Measurements from ENCODE around the gene ADGRE1.

Gene ADGRE1

DNA sequence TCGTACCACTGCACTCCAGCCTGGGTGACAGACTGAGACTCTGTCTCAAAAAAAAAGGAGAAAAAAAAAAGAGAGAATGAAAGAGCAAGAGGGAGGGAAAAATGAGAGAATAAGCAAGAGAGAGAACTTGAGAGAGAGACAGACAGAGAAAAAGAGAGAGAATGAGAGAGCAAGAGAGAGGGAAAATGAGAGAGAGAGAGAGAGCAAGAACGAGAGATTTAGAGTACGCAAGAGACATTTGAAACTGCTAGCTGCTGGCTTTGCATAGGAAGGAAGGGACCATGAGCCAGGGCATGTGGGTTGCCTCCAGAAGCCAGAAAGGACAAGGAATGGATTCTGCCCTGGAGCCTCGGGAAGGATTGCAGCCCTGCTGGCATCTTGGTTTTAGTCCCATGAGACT is 9.6 kb upstream of the ADGRE1 start:
- DNase-seq (ENCODE audit: low read depth): no peak

DNA sequence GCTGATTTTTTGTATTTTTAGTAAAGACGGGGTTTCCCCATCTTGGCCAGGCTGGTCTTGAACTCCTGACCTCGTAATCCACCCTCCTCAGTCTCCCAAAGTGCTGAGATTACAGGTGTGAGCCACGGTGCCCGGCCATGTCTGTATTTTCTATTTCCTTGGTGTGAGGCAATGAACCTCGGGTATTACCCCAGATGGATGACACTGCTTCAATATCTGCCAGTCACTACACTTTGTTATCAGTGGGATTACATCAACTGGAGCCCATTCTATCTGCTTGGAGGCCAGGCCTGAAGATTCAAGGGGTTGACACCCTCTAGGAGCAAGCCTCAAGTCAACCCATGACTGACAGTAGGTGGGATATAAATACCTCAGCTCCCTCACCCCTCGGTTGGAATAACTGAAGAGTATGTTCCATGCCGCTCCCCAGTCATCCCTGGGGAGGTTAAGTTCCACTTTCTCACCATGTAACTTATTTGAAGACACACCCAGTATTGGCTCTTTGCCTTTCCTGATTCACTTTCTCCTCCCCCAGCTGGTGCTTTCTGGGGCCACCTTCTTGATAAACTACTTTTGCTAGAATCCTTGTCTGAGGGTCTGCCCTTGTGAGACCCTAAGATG is 992 bp upstream of the ADGRE1 start:
- DNase-seq (ENCODE audit: low read depth): no peak

DNA sequence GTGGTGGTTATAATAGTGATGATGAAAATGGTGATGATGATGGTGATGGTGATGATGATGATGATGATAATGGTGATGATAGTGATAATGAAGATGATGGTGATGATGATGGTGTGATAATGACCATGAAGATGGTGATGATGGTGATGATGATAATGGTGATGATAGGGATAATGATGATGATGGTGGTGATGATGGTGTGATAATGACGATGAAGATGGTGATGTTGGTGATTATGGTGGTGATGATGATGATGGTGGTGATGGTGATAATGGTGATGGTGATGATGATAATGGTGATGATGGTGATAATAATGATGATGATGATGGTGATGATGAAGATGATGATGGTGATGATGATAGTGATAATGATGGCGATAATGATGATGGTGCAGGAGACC is 1.6 kb downstream of the ADGRE1 start:
- DNase-seq (ENCODE audit: low read depth): no peak

DNA sequence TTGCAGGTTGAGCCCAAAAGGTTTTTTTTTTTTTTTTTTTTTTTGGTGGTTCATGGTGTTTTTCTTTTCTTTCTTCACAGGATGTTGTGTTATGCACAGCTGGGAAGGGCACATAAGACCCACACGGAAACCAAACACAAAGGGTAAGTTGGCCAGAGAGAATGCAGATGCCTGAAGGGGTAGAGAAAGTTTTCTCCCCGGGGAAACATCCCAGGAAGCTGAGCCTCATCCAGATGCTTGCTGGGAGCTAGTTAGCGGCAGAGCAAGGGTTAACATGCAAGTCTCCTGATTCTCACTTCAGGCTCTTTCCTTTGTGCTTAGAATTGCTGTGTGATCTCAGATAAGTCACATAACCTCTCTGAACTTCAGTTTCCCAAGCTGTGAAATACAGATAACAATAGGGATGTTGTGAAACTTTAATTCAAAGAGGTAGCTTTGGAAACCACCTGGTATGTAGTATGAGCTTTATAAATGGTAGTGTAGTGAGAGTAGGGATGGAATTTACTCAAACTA is 3.1 kb downstream of the ADGRE1 start:
- no peak for DNase-seq (ENCODE audit: low read depth)

DNA sequence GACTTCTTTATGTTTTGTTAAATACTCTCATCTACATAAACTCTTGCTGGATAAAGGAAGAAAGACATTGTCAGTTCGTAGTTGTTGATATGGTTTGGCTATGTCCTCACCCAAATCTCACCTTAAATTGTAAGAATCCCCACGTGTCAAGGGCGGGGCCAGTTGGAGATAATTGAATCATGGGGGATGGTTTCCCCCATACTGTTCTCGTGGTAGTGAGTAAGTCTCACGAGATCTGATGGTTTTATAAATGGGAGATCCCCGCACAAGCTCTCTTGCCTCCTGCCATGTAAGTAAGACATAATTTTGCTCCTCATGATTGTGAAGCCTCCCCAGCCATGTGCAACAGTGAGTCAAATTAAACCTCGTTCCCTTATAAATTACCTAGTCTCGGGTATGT is 3.6 kb downstream of the ADGRE1 start:
- peak; percentile 20 for DNase-seq (ENCODE audit: low read depth)

DNA sequence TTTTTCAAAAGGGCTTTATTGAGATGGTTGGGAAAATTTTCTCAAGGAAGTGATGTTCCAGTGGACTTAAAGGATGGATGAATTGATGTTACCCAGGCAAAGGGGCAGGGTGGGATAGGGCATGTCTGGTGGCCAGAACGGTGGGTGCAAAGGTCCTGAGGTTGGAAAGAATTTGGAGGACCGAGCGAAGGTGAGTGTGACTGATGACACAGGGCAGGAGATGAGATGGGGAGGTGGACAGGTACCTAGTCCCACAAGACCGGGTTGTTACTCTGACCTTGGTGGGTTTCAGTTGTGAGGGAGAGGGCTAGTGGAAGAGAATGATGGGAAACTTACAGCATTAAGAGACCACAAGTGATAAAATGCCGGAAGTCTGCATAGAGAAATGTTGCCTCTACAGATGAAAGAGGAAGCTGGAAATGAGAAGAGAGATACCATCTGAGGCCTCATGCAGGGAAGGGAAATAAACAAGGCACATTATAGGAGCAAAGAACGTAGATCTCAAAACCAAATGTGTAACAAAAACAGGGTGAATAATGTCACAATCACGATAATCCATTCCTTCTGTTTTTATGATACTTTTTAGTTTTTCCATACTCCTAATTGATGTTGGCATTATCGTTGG is 4.5 kb downstream of the ADGRE1 start:
- no peak for DNase-seq (ENCODE audit: low read depth)

DNA sequence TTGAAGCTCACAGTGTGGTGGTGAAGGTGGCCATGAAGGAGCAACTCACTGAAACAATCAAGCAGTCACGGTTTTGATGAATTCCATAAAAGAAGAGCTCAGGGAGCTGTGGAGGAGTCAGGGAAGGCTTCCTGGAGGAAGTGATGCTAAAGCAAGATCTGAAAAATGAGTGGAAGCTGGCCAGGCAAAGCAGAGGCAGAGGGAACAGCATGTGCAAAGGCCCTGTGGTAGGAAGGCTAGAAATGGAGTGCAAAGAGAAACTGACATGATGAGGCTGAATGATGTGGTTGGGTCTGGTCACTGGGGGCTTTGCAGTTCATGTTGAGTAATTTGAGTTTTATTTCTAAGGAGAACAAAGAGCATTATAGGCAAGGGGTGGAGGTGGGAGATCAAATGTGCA is 6.9 kb downstream of the ADGRE1 start:
- DNase-seq (ENCODE audit: low read depth): no peak

DNA sequence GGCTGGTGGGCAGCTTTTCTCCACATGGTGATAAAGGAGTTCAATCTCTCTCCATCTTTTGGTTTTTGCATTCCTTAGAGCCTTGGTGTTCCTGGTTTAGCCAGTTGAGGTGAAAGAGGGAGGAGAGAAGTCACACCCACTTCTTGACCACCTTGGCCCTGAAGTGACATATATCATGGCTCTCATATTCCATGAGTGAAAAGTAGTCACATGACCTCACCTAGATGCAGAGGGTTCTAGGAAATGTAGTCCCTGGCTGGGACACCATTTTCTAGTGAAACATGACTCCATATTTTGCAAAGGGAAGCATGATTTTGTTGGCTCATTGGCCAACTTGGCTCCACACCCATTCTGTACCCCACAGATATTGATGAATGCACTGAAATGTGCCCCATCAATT is 16.1 kb downstream of the ADGRE1 start:
- DNase-seq (ENCODE audit: low read depth): no peak

DNA sequence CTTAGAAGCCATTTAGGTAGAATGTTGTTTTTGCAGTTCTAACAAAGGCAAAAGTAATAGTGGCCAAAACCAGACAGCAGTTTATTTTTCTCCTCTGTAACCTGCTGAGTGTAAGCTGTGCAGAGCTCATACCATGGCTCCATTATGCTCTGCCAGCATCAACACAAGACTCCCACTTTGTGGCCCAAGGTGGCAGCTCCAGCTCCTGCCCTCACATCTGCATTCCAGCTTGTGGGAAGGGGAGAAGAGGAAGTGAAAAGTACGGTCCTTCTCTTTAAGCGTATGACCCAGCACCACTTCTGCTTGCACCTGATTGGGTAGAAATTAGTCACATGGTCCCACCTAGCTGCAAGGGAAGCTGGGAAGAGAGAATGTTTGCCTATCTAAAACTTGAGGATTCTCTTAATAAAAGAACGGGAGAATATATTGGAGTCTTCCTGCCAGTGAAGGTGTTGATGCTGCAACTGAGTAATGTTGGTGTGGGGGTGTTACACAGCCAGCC is 19.2 kb downstream of the ADGRE1 start:
- no peak for DNase-seq (ENCODE audit: low read depth)

DNA sequence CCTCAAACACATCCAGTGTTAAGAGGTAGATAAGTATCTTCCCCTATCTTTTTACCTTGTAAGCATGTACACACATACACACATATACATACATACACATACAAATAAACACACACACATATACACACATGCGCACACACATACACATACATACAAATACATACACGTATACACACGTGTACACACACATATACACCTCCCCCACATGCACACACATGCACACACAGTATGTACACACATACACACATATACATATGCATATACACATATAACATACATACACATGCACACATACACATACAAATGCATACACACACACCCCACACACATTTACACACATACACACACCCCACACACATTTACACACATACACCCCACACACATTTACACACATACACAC is 24.1 kb downstream of the ADGRE1 start:
- no peak for DNase-seq (ENCODE audit: low read depth)

DNA sequence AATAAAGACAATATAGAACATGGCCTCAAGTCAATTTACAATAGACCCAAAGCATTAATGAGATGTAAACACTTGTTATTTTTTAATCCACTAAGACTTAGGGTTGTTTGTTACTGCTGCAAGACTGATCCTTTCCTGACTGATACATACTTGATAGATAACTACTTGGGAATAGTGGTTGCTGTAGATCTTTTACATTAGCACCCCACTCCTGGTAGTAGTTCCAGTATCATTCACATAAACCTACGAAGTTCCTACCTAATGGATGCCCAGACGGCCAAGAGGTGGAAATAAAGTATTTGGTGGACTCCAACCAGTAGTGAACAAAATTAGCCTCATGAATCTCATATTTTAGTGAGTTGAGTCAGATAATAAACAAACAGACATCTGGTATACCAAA is 26.9 kb downstream of the ADGRE1 start:
- no peak for DNase-seq (ENCODE audit: low read depth)

DNA sequence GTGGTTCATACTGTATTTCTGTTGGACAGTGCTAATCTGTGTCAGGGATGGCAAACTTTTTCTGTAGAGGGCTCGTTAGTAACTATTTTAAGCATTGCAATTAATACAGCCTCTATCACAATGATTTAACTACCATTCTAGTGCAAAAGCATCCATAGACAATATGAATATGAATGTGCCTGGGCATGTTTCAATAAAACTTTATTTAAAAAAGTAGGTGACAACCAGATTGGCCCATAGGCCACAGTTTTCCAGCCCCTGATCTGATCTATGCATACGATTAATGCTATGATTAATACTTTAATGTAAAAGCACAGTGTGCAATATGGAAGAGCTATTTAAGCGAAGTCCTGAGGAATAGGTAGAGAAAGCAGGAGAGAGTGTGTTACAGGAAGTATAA is 29.6 kb downstream of the ADGRE1 start:
- DNase-seq (ENCODE audit: low read depth): no peak

DNA sequence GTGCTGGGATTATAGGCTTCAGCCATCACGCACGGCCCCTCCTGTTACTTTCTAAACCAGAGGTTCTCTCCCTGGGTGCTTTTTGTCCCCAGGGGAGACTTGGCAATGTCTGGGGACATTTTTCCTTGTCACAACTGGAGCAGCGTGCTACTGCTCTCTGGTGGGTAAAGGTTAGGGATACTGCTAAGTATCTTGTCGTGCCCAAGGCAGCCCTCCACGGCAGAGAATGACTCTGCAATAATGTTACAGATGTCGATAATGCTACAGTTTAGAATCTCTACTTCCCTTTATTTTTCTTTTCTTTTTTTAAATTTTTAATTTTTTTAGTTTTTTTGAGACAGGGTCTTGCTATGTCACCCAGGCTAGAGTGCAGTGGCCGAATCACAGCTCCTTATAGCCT is 38.0 kb downstream of the ADGRE1 start:
- no peak for DNase-seq (ENCODE audit: low read depth)

DNA sequence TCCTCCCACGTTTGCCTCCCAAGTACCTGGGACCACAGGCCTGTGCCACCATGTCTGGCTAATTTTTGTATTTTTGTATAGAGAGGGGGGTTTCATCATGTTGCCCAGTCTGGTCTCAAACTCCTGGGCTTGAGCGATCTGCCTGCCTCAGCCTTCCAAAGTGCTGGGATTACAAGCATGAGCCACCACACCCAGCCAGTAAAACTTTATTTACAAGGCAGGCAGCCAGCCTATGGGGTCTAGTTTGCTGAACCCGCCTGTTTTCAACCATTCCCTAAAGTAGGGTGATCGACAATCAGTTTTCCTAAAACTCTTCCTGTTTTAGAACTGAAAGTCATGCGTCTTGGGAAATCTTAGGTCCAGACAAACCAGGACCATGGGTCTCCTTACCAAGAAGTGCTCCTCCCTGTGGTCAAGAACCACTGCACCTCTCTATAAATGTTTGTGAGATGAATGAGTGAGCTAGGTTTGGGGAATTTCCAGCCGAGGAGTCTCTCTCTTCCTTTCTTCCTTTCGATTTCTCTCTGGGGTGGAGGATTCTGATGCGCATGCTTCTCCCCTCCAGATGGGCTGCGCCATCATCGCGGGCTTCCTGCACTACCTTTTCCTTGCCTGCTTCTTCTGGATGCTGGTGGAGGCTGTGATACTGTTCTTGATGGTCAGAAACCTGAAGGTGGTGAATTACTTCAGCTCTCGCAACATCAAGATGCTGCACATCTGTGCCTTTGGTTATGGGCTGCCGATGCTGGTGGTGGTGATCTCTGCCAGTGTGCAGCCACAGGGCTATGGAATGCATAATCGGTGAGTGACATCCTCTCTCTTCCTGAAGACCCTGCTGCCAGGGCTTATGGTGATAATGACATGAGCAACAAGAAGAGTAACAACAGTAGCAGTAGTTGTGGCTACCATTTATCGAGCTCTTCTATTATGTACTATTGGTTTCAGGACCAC is 38.7 kb downstream of the ADGRE1 start:
- DNase-seq (ENCODE audit: low read depth): peak; percentile 15

DNA sequence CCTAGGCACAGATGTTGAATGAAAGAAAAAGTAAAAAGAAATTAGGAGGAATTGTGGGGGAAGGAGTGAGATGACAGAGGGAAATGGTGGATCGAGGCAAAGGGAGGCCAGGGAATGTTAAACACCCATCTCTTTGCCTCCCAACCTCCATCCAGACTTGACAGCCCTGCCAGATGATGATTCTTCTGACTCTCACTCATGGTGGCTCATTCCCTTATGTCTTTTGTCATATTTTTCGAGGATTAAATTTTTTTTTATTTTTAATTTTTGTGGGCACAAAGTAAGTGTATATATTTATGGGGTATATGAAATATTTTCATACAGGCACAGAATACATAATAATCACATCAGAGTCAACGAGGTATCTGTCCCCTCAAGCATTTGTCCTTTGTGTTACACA is 42.8 kb downstream of the ADGRE1 start:
- no peak for DNase-seq (ENCODE audit: low read depth)

DNA sequence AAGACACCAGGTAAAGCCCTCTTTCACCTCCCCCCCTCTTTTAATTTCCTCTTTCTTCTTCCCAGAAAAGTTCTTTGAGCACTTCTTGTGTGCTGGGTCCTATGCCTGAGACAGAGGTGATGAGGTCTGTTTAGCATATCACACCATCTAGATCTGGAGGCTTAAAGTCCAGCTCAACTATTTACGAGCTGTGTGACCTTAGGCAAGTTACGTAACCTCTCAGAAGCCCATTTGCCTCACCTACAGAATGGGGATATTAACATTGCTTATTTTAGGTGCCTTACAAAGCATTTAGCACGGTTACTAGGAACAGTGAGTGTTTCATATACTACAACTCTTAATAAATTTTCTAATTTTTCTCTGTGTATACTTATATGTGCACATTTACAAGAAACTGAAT is 47.7 kb downstream of the ADGRE1 start:
- no peak for DNase-seq (ENCODE audit: low read depth)

DNA sequence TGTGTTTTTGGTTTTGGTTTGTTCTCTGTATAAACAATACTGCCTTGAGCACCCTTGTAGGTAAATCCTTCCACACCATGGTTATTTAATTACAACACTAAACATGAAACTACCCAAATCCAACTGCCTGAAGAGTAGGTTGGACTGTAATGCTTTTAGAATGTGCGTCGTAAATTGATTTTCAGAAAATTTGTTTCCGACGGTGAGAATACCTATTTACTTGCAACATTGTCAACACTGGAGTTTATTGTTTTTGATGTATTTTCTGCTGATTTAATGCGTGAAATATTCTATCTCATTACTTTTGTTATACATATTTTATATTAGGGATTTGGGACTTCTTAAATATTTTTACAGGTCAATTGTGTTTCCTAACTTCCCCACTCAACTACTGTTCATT is 48.2 kb downstream of the ADGRE1 start:
- DNase-seq (ENCODE audit: low read depth): no peak

DNA sequence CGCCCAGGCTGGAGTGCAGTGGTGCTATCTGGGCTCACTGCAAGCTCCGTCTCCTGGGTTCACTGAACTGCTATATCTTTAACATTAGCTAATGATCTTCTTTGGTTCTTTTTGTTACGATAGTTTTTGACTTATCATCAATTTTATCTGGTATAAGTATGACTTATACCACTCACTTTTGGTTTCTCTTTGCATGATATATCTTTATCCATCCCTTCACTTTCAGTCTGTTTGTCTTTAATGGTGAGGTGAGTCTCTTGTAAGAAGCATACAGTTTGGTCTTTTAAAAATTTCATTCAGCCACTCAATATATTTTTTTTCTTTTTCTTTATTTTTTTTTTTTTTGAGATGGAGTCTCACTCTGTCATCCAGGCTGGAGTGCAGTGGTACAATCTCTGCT is 58.4 kb downstream of the ADGRE1 start:
- DNase-seq (ENCODE audit: low read depth): no peak

DNA sequence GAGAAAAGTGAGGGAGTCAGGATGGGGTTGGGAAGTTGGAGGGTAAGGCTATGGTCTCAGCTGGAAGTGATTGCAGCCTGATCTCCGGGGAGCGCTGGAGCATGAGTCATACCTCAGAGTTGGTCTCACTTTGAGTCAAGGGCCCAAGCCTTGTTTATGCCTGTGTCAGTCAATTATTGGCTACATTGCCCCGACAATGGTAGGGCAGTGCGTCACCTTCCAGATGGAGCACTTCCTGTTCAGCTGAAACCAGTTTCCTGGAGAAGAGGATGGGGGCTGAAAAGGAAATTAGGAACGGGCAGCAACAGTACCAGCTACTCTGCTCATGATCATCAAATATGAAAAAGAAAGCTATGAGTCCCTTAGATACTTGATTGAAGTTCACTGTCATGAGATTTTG is 60.4 kb downstream of the ADGRE1 start:
- peak; percentile 42 for DNase-seq (ENCODE audit: low read depth)

DNA sequence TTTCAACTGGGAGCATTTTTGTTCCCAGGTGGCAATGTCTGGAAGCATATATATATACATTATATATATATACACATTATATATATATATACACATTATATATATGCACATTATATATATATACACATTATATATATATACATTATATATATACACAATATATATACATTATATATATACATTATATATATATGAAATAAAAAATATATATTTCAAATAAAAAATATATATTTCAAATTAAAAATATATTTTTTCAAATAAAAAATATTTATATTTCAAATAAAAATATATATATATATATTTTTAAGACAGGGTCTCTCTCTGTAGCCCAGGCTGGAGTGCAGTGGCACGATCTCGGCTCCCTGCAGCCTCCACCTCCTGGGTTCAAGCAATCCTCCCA is 61.5 kb downstream of the ADGRE1 start:
- DNase-seq (ENCODE audit: low read depth): no peak

DNA sequence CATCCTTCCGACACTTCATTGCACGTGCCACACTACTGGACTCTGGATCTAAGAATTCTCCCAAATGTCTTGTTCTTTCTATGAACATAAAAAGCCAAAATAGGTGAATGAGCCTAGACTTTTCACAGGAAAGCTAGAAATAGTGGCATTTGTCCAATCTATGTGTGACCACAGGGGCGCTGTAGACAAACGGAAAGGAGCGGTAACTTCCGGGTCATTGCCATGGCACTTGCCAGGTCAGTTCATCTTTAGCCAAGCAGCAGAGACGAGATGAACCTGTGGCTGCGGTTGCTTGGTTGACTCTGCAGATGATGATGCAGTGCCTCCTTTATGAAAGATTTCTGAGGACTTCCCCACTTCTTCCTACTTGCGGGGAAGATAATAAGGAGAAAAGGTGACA is 65.6 kb downstream of the ADGRE1 start:
- no peak for DNase-seq (ENCODE audit: low read depth)

DNA sequence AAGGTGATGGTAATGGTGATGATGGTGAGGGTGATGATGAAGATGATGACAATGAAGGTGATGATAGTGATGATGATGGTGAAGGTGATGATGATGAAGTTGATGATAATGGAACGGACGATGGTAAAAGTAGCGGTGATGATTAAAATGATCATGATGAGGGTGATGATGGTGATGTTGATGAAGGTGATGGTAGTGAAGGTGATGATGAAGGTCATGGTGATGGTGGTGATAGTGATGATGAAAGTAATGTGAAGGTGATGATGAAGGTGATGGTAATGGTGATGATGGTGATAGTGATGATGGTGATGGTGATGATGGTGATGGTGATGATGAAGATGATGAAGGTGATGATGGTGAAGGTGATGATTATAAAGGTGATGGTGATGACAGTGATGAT is 67.7 kb downstream of the ADGRE1 start:
- no peak for DNase-seq (ENCODE audit: low read depth)

DNA sequence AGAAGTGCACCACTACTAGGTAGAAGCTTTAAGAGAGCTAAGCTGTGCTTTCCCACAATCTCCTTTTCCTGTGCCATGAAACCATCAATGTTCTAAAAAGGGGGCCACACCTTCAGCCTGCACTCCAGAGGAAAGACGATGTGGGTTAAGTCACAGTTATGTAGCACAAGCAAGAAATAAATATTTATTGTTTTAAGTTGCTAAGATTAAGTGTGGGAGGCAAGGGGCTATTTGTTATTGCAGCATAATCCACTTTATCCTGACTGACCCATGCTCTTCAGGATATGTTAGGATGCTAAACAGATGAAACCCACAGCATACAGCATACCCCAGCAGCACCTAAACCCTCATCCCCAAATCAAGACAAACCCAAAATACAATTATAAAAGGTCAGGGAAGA is 69.2 kb downstream of the ADGRE1 start:
- no peak for DNase-seq (ENCODE audit: low read depth)

All from activated T-cell treated with anti-CD3 and anti-CD28 coated beads for 48 hours (primary cell).